Panc1 (cell line): Measurements from ENCODE around the gene IL24.

Experiments
- CTCF ChIP-seq: fragments of 450-650 bp; IDR thresholded peaks from 2 replicates; pipeline ENCODE4 v1.5.1; 2017; ENCODE audit warnings: mild to moderate bottlenecking
- POLR2AphosphoS5 ChIP-seq: IDR thresholded peaks from 2 replicates; pipeline ENCODE4 v1.6.1; 2012; ENCODE audit warnings: mild to moderate bottlenecking, low read depth, low read length, moderate library complexity
- REST ChIP-seq, 2 experiments: IDR thresholded peaks; 2 replicates each; pipeline ENCODE4 v1.6.1; 2011 to 2012; ENCODE audit warnings: low read depth in 2 of 2, control low read depth in 1 of 2, low read length in 1 of 2, mild to moderate bottlenecking in 1 of 2, moderate library complexity in 1 of 2; ENCODE audit not compliant: insufficient read depth in 1 of 2
- SIN3A ChIP-seq: IDR thresholded peaks from 2 replicates; pipeline ENCODE4 v1.6.1; 2012; ENCODE audit warnings: low read depth, mild to moderate bottlenecking, low read length, moderate library complexity, borderline replicate concordance; ENCODE audit not compliant: insufficient read depth

GRCh38 chr1:206947255-206947654 is 50.0 kb downstream of the IL24 start:
- TF ChIP-seq CTCF (no peak), REST (IDR thresholded peaks at IDR 0.05; ENCODE audit: insufficient read depth in 1 of 2, low read depth in 2 of 2, low read length in 1 of 2) (no peak), SIN3A (no peak), POLR2AphosphoS5 (no peak)
